Thyroid gland (tissue), 4 donors: ENCODE results near the gene SLC50A1.

Experiments
- POLR2A ChIP-seq, 2 donors: fragments of 450-650 bp; IDR thresholded peaks; one replicate each; pipeline ENCODE4 v1.6.1; 2017; ENCODE audit warnings: antibody characterized with exemption in 2 of 2, mild to moderate bottlenecking in 2 of 2, moderate library complexity in 1 of 2
- TF ChIP-seq, protein P1 (sequence below), 6 experiments: fragments of 200-600 bp in 3 of 6; fragments of 450-650 bp in 3 of 6; sonication (generic) in 3 of 6; IDR thresholded peaks; one replicate each; pipeline ENCODE4 v1.5.1; 2016 to 2019; ENCODE audit warnings: antibody characterized with exemption in 6 of 6, mild to moderate bottlenecking in 2 of 6, inconsistent platforms in 1 of 6, moderate library complexity in 1 of 6

DNA sequence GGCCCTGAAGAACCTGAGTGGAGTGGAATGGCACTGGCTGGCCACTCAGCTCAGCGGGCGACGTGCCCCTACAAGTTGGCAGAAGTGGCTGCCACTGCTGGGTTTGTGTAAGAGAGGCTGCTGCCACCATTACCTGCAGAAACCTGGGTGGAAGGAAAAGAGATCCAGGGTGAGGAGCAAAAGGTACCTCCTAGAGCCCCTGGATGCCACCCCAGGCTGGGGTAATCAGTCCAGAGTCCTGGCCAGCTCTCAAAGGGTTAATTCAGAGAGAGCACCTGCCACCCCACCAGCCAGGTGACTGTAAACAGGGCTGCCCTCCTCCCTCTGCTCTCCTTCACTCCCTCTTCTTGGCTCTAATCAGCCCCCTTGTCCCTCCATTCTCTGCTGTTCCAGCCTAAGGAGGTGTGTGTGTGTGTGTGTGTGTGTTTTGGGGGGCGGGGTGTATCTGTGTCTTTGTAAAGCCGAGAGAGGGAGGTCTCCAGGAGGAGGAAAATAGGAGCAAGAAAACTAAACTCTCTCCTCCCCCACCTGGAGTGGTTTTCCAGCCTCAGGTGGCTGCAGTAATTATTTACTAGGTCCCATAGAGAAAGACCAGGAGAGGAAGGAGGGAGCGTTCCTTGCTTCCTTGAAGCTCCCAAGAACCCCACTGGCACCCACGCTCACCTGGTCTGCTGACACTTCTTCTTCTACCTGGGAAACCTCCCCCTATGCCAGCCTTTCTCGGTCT is 50.6 kb downstream of the SLC50A1 start:
- TF ChIP-seq, protein P1, sequence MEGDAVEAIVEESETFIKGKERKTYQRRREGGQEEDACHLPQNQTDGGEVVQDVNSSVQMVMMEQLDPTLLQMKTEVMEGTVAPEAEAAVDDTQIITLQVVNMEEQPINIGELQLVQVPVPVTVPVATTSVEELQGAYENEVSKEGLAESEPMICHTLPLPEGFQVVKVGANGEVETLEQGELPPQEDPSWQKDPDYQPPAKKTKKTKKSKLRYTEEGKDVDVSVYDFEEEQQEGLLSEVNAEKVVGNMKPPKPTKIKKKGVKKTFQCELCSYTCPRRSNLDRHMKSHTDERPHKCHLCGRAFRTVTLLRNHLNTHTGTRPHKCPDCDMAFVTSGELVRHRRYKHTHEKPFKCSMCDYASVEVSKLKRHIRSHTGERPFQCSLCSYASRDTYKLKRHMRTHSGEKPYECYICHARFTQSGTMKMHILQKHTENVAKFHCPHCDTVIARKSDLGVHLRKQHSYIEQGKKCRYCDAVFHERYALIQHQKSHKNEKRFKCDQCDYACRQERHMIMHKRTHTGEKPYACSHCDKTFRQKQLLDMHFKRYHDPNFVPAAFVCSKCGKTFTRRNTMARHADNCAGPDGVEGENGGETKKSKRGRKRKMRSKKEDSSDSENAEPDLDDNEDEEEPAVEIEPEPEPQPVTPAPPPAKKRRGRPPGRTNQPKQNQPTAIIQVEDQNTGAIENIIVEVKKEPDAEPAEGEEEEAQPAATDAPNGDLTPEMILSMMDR (IDR thresholded peaks at IDR 0.05), result no peak
- TF ChIP-seq POLR2A (IDR thresholded peaks at IDR 0.05), result no peak
